MV-4-11 (cell line): Measurements from ENCODE around the gene OR8G1.
A peak's percentile ranks its signal among the peaks of the same experiment; 100 is the strongest.

ENCODE experiments used
- DNase-seq: peaks from one replicate; lab custom pipeline; 2025; lab: John Stamatoyannopoulos, UW

The OR8G1 gene, protein sequence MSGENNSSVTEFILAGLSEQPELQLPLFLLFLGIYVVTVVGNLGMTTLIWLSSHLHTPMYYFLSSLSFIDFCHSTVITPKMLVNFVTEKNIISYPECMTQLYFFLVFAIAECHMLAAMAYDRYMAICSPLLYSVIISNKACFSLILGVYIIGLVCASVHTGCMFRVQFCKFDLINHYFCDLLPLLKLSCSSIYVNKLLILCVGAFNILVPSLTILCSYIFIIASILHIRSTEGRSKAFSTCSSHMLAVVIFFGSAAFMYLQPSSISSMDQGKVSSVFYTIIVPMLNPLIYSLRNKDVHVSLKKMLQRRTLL

DNA sequence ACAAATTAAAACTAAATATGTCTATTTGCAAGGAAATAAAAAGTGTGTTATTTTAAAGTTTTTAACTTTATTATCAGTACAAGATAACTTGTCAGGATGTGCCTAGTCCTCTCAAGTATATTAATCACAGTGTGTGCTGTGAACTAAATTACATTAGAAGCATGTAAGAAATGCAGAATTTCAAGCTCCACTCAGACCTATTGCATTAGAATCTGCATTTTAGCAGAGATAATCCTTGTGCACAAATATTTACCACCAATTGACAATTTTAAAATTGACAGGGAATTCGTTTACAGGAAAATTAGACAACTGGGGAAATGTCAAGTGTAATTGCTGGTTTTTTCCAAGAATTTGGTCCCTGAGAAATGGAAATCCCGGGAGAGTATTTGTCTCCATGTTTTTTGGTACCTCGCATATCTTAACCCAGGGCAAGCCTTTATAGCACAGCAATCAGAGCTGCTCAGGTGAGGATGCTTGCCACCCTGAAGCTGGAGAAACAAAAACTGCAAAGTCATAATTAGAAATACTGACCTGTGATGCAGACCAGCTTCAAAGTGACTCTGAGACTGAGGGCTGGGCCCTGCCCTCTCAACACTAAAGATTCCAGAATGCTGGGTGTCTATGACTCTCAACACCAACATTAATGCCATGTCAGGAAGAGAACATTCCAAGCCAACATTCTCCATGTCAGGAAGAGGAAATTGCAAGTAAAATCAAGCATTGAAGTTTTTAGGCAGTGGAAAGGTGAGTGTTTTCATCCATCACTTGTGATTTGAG is at the start of gene OR8G1:
TSS of gene OR8G1 (plus strand) at position 475 of the 777 bp plus-strand sequence. CDS start 8,581 bp downstream, outside the sequence.
- no peak for DNase-seq

DNA sequence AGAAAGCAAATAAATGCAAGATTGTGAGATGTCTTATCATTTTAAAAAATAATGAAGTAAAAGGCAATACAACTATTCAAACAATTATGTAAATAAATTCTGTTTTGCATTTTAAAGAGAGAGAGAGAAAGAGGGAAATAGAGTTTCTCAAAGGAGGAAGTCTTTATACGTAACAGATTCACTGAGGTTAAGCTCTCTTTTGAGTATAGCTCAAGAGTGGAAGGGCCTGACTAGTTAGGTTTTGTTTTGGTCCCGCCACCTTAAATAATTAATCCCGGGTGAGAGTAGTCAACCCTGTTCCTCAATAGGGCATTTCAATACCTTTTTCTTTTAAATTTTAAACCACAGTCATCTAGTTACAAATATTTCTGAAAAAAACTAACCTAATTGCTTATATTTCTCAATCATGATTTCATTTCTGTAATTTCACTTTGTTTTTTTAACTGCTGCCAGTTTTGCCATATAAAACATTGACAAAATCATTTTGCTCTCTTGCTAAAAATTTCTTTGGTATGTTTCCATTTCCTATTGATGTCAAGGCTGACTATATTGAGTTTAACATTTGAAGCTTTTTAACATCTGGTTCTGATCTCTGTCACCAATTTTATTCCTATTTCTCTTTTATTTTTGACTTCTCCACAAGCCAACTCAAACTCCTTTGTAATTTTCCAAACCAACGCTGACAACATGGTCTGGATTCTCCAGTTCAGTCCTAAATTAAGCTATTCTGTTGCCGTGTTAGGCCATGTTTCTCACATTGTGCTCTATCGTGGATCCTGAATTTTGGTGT is 47.5 kb upstream of the OR8G1 start:
- DNase-seq, result peak; percentile 55

DNA sequence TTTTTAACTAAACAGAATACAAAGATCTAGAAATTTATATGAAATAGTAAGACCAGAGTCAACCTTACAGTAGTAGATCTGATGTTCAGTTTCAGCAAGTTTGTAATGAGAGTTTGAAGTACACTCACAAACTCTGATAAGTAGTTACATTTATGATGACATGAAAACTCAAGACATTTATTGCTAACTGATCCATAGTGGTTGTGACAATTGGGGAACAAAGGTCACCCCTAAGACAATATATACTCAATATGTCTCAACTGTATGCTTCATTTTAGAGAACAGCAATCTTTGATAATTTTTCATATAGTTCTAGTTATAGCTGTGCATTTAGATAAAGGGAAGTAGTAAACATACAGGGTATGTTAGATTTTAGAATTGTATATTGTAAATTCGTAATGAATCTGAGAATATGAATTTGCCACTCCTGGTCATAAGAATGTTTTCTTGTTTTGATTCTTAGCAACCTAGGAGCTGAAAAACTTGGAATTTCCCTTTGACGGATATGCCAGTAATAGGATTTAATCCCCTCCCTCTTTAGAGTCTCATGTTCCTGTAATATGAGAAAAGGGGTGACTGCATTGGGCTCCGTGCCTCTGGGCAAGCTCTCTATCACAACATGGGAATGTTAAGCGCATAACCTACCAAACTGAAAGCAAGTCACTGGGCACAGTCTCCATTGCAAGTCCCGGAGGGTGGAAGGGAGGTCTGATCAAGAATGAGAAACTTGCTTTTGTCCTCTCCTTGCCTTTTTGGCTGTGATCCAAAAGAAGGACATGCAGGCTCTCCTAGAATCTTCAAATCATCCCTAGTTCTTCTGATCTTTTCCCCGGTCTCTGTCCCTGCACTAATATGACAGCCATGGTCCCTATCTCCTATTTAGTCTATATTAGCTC is 46.4 kb upstream of the OR8G1 start:
- DNase-seq, result no peak

DNA sequence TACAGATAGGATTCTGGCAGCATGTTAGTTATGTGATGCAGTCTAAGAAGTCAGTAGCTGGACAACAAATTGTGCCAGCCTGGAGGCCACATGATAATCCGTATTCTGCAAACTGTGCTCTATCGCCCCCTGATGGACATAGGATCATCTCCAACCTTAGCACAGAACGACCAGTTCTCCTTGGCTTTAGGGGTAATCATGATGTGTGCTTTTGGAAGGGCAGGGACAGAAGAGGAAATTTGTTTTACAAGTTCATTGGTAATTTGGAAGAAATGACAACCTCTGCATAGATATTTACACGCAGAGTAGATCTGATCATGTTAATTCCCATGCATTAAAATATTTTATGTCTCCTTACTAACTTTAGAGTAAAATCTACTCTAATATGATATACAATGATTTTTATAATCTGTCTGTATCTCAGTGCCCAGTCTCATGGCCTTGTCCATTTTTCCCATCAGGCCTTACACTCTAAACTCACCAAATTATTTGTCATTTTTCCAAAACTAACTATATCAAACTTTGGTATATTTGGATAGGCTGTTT is 45.6 kb upstream of the OR8G1 start:
- DNase-seq, result peak; percentile 73

DNA sequence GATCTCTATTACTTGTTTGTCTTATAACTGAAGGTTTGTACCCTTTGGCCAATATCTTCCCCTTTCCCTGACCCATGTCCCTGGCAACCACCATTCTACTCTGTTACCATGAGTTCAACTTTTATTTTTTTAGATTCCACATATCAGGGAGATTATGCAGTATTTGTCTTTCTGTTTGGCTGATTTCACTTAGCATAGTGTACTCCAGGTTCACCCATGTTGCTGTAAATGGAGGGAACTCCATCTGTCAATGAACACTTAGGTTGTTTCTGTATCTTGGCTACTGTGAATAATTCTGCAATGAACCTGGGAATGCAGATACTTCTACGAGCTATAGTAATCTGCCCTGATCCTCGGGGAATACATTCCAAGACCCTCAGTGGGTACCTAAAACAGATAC is 42.9 kb upstream of the OR8G1 start:
- no peak for DNase-seq

DNA sequence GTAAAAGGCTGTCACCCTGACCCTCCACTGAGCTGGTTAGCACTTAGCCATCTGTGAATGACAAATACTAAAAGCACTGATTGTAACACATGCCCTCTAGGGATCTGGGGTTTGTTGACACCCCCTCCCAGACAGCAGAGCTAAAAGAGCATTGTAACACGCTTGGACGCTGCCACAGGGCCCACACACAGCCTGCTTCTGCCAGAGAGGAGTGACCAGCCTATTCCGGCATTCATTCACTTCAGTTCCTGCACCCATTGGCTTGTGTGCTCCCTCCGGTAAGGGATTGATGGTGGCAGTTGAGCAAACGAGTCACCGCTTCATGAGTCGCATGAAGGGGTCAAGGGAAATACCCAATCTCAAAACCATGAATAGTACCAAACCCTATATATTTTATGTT is 42.0 kb upstream of the OR8G1 start:
- DNase-seq, result no peak

DNA sequence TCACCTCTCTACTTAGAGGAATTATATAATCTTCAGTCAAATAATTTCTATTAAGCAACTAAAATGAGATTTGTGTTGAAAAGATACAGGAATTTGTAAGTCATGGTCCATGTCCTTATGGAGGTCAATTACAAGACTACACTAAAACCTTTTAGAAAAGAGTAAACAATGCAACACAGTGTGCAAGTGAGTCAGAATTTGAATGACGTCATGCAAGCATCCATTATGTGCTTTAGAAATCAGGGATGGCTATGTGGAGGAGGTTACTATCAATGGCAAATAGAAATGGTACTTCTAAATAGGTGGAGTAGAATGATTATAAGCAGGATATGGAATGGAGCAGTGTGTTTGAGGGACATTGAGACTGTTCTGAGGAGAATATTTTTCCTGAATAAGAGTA is 41.2 kb upstream of the OR8G1 start:
- DNase-seq, result no peak

DNA sequence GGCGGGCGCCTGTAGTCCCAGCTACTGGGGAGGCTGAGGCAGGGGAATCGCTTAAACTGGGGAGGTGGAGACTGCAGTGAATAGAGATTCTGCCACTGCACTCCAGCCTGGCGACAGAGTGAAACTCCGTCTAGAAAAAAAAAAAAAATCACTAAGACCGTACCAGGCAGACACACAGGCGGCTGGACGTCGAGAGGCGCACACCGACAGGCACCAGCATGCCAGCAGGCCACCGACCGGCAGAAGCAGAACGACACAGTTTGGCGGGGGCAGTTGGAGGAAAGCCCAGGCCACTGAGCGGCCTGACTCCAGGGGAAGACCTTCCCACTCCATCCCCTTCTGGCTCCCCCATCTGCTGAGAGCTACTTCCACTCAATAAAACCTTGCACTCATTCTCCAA is 40.2 kb upstream of the OR8G1 start:
- DNase-seq, result no peak

DNA sequence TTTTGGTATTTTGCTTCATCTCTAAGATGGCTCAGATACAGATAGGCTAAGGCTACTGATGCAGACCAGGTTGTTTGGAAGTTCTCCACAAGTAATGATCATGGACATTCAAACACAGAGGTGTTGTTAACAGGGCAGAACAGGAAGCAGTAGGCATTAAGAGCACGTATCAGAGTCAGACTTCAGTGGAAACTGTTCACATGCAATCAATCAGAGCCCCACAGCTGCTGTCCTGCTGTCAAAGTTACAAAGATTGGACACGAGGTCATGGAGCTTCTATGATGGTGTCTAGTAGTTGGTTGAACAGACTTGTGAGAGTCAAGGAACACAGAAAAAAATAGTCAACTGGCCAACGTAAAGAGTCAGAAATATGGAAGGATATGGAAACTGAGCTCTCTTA is 37.9 kb upstream of the OR8G1 start:
- DNase-seq, result no peak

DNA sequence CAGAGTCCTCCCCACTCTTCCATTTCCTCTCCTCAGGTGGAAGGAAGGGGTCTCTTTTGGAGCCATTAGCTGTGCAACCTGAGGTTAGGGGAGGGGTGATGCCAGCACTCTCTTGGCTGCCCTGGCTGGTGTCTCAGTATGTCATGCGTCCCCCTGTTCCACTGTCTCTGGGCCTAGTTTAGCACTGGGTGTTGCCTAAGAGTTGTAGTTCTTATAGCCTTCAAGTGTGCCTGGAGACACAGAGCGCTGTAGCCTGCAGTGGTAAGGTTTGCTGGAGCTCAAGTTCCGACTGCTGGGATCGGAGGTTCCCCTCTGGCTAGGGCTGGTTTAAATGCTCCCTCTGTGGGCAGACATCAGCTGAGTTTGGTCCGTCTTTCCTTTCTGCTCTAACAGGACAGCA is 36.9 kb upstream of the OR8G1 start:
- no peak for DNase-seq

DNA sequence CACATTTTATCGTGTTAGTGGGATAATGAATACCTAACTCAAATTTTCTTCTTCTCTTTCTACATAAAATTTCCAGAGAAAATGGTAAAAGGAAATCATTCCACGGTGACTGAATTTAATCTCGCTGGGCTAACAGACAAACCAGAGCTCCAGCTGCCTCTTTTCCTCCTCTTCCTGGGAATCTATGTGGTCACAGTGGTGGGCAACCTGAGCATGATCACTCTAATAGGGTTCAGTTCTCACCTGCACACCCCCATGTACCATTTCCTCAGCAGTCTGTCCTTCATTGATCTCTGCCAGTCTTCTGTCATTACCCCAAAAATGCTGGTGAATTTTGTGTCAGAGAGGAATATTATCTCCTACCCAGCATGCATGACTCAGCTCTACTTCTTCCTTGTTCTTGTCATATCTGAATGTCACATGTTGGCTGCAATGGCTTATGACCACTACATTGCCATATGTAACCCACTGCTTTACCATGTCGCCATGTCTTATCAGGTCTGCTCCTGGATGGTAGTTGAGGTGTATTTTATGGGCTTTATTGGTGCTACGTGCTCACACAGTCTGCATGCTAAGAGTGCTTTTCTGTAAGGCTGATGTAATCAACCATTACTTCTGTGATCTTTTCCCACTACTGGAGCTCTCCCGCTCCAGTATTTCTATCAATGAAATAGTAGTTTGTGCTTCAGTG is 33.6 kb upstream of the OR8G1 start:
- DNase-seq, result peak; percentile 15

DNA sequence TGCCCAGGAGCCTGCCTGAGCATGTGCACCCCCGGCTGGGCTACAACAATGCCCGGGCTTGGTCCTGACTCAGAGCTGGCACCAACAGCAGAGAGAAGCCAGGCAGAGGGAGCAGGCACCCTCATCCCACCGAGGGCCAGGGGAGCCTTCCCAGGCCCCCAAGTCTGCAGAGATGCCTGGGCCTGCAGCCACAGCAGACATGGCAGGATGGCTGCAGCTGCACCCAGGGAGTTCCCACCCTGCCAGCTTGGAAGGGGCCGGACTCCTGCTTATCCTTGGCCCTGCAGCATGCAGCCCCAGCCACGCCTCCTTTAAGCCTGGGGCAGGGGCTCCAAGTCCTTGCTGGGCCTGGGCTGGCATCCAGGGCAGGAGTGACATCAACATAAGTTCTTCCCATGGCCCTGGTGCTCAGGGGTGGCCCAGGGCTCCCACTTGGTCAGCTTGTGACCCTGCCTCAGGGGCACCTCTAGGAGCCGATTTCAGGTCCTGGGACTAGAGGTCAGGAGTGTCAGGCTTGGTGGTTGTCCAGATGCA is 31.0 kb upstream of the OR8G1 start:
- DNase-seq, result no peak

DNA sequence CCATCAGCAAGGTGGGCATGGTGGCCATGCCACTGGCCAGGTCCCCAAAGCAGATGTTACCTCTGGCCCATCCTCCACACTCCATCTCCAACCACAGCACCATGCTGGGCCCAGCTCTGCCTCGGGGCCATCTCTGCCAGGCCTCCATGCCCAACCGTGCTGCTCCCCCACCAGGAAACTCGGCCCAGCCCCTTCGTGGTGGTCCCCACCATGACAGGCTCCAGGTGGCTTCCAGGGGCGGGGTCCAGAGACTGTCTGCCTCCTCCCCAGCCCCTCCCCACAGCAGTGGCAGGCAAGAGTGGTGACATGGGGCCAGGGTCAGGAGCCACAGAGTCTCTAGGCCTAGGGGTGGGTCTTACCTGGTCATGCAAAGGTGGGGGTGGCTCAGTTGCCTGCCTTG is 30.5 kb upstream of the OR8G1 start:
- no peak for DNase-seq

DNA sequence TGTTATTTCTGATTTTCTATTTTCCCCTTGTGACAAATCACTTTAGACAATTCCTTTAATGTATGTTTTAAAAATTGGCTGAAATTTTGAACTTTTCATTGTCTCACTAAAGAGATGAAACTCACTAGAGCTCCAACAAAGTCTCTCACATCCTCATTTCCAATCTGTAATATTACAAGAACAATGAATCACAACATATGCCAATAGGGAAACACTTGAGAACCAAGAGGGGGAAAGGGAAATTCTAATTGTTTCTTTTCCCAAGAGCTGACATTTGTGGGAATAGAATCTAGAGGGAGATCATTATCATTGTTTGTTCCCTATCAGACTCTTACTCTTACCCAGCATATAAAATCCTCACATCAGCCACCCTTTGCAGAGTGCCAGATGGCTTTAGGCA is 29.6 kb upstream of the OR8G1 start:
- no peak for DNase-seq

DNA sequence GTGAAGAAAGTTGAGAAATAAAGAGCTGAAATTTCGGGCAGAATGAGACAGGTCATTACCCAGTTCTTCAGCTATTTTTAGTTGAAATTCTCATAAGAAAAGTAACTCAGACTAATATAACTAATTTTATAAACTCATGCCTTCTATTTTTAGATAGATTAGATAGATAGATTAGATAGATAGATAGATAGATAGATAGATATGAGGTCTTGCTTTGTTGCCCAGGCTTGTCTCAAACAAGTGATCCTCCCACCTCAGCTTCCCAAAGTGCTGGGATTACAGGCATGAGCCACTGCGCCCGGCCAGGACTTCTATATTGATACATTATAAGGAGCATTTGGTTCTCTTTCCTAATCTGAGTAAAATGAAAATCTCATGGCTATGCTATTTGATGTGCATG is 26.9 kb upstream of the OR8G1 start:
- DNase-seq, result no peak

DNA sequence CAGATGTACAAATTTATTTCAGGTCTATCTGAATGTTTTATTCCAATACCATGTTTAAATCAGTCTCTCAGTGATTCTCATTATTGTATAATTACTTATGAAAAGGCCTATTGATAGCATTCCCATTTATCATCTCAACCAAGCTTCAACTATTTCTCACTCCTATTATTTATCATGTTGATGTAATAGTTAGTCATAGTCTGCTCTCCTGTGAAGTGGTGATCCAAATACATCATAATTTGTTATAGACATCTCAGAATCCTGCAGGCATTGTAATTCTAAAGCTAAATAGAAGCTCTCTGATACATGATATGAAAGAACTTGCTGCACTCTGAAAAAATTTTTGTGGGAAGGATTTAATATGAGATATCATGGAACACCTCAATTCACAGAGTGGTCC is 21.8 kb upstream of the OR8G1 start:
- no peak for DNase-seq

DNA sequence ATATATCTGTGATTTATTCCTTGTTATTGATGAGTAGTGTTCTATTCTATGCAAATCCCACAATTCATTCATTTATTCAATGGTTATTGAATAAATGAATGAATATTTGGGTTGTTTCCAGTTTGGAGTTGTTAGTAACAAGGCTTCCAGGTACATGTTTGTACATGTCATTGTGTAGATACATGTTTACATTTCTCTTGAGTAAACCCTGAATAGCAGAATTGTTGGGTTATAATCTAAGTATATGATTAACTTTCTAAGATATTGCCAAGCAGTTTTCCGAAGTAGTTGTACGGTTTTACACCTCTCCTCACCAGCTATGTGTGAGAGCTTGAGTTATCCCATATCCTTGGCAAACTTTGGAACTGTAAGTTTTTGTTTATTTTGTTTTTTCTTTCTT is 18.5 kb upstream of the OR8G1 start:
- DNase-seq, result no peak

DNA sequence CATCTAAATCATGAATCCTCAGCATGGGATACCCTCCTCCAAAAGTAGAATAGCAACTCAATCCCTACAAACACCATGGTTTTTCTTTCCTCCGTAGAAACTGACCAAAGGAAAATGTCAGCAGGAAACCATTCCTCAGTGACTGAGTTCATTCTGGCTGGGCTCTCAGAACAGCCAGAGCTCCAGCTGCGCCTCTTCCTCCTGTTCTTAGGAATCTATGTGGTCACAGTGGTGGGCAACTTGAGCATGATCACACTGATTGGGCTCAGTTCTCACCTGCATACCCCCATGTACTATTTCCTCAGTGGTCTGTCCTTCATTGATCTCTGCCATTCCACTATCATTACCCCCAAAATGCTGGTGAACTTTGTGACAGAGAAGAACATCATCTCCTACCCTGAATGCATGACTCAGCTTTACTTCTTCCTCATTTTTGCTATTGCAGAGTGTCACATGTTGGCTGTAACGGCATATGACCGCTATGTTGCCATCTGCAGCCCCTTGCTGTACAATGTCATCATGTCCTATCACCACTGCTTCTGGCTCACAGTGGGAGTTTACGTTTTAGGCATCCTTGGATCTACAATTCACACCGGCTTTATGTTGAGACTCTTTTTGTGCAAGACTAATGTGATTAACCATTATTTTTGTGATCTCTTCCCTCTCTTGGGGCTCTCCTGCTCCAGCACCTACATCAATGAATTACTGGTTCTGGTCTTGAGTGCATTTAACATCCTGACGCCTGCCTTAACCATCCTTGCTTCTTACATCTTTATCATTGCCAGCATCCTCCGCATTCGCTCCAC is 16.1 kb upstream of the OR8G1 start:
- DNase-seq, result peak; percentile 97

DNA sequence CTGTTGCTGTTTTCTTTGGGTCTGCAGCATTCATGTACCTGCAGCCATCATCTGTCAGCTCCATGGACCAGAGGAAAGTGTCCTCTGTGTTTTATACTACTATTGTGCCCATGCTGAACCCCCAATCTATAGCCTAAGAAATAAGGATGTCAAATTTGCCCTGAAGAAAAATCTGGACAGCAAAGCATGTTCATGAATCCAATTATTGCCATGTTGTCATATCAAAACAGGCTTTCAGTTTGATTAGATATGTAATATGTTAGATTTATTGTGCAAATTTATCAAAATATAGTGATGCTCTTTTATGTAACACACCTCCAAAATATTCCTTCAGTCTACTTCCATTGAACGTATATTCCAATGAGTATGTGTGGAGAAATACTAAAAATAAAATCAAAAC is 15.4 kb upstream of the OR8G1 start:
- DNase-seq, result no peak

DNA sequence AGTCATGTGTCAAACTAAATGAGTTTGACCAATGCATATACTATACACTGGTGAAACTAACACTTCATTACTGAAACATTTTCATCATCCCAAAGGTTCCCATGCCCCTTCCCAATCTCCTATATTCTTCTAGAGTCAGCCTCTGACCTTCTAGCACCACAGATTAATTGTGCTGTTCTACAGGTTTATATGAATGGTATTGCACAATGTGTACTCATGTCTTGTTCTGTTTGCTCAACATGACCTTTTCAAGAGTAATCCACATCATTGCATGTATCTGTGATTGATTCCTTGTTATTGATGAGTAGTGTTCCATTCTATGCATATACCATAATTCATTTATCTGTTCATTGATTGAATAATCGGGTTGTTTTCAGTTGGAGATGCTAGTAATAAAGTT is 7.5 kb upstream of the OR8G1 start:
- no peak for DNase-seq
